ENCODE results near the gene ABHD2. TPM values are rescaled to one million over a fixed set of nuclear protein-coding genes. Genes with fewer than 3 reads are reported as not detected.

Gene ABHD2
- total RNA-seq, 2 donors from 2014 or later: 50.8 to 136 TPM

DNA sequence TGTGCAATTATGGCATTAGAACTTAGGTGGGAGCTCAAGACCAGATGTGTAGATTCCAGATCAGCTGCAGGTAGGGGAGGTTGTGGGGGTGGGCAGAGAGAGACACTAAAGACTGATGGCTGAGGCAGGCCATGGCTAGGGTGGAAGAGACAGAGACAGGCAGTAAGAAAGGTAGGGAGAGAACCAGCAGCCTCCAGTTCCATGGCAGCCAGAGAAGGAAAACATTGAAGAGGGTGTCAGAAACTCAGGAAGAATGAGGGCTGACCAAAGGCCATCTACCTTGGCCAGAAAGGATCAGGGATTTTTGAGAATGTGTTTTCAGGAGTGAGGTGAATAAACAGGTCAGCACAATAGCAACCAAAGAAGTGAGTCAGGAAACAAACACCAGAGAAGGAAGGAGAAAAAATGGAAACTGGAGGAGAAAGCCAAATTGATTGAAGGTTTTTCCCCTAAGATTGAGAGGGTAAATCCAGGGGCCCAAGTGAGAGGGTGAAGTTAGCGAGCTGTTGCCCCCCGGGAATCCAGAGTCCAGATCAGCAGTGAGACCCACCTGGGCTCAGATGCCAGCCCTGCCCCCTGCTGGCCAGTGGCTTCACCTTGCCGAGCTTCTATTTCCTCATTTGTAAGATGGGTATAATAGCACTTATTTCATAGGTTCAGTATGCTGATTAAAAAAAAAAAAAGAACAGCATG is 41.0 kb downstream of the ABHD2 start:
- TF ChIP-seq POLR2A (IDR thresholded peaks at IDR 0.05): no peak
- TF ChIP-seq, protein P1, sequence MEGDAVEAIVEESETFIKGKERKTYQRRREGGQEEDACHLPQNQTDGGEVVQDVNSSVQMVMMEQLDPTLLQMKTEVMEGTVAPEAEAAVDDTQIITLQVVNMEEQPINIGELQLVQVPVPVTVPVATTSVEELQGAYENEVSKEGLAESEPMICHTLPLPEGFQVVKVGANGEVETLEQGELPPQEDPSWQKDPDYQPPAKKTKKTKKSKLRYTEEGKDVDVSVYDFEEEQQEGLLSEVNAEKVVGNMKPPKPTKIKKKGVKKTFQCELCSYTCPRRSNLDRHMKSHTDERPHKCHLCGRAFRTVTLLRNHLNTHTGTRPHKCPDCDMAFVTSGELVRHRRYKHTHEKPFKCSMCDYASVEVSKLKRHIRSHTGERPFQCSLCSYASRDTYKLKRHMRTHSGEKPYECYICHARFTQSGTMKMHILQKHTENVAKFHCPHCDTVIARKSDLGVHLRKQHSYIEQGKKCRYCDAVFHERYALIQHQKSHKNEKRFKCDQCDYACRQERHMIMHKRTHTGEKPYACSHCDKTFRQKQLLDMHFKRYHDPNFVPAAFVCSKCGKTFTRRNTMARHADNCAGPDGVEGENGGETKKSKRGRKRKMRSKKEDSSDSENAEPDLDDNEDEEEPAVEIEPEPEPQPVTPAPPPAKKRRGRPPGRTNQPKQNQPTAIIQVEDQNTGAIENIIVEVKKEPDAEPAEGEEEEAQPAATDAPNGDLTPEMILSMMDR (IDR thresholded peaks at IDR 0.05): peak; percentile 32 to 80 (median 68)
- H3K9me3 ChIP-seq: no peaks in the 10 kb centered on the region
- peak; percentile 19 for ATAC-seq
- no peaks in the 10 kb centered on the region for H3K27me3 ChIP-seq
- DNase-seq: peak in 3 of 4 donors; percentile 56 to 79 (median 63)
- no peak overlapping the region for H3K4me3 ChIP-seq
- WGBS, 2 donors: 44 to 45% methylated on average over 3 of the region's 3 CpGs
- H3K36me3 ChIP-seq (replicated peaks in 1 of 2; ENCODE audit: insufficient read depth in 1 of 2, low read depth in 2 of 2): no peaks in the 10 kb centered on the region
- peaks cover 95% of the 10 kb centered on the region for H3K4me1 ChIP-seq
- intact Hi-C loops (cut with DNase I): no loop called here
- peak overlapping the region; percentile 63 to 93 (median 84) for H3K27ac ChIP-seq

DNA sequence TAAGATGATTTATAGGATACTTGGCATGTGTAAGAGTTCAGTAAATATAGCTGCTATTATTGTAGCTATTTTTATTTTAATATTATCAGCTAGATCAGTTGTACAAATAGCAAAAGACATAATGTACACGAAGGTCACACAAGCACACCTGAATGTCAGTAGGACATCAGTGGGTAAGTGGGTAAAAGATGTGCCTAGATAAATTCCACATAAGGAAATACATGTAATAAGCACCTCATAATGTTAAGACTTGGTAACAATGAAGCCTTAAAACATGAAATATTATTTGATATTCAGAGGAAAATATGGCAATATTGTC is 41.5 kb downstream of the ABHD2 start:
- peaks cover 92% of the 10 kb centered on the region for H3K4me1 ChIP-seq
- intact Hi-C loops (cut with DNase I): no loop called here

DNA sequence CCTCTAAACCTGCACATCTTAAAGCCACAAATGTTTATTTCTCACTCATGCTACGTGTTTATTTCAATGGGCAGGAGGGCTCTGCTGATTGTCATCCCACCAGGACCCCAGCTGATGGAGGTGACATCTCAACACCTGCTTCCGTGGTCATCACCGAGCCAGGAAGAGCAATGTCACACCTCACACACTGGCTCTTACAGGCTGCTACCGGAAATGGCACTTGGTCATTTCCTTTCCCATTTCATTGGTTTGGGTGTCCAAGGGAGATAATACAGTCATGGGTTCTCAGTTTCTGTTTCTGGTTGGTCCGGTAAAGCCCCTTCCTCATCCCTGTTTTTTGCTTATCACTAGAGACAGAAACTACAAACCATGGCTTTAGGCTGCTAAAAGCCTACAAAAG is 41.9 kb downstream of the ABHD2 start:
- peaks cover 88% of the 10 kb centered on the region for H3K4me1 ChIP-seq
- TF ChIP-seq POLR2A (IDR thresholded peaks at IDR 0.05): no peak
- TF ChIP-seq, protein P1 (IDR thresholded peaks at IDR 0.05): no peak
- 83 to 85% methylated on average over 5 of the region's 5 CpGs for WGBS, 2 donors
- DNase-seq (no peak), ATAC-seq (no peak)
- no peaks in the 10 kb centered on the region for H3K36me3 ChIP-seq (replicated peaks in 1 of 2; ENCODE audit: insufficient read depth in 1 of 2, low read depth in 2 of 2)
- H3K27me3 ChIP-seq: no peaks in the 10 kb centered on the region
- H3K9me3 ChIP-seq: no peaks in the 10 kb centered on the region
- intact Hi-C loops (cut with DNase I): no loop called here
- H3K27ac ChIP-seq: peak overlapping the region; percentile 12 to 93 (median 84)
- H3K4me3 ChIP-seq: no peak overlapping the region

More for the DNA sequence above, 41.5 kb downstream of the ABHD2 start:
- TF ChIP-seq, protein P1 (IDR thresholded peaks at IDR 0.05): peak in 1 of 7 experiments; percentile 2
- no peak for TF ChIP-seq POLR2A (IDR thresholded peaks at IDR 0.05)
- H3K27me3 ChIP-seq: no peaks in the 10 kb centered on the region
- H3K27ac ChIP-seq: peak overlapping the region; percentile 12 to 93 (median 84)
- no peak overlapping the region for H3K4me3 ChIP-seq
- no peaks in the 10 kb centered on the region for H3K9me3 ChIP-seq
- DNase-seq (no peak), ATAC-seq (no peak)
- H3K36me3 ChIP-seq (replicated peaks in 1 of 2; ENCODE audit: insufficient read depth in 1 of 2, low read depth in 2 of 2): no peaks in the 10 kb centered on the region
- 5 to 10% methylated on average over 1 of the region's 1 CpG for WGBS, 2 donors

DNA sequence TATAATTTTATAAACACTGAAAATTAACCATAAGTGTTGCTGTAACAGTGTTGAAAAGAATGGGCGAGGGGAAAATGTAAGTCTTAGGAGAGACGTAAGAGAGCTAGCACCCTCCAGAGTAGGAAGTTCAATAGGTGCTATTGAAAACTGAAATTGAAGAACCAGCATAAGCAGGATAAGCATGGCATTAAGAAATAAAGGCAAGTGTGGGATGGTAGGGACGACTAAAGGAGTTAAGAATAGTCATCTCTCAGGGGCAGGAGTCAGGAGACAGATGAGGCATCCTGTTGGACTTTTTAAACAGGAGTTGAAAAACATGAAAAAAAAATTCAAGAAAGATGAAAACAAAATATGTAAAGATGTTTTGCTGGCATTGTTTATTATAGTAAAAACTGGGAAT is 43.5 kb downstream of the ABHD2 start:
- no peak for ATAC-seq
- peaks cover 79% of the 10 kb centered on the region for H3K4me1 ChIP-seq
- no peaks in the 10 kb centered on the region for H3K36me3 ChIP-seq (replicated peaks in 1 of 2; ENCODE audit: insufficient read depth in 1 of 2, low read depth in 2 of 2)
- DNase-seq: no peak
- no peaks in the 10 kb centered on the region for H3K9me3 ChIP-seq
- H3K27me3 ChIP-seq: no peaks in the 10 kb centered on the region
- no peak overlapping the region for H3K4me3 ChIP-seq
- TF ChIP-seq, protein P1 (IDR thresholded peaks at IDR 0.05): no peak
- no peak for TF ChIP-seq POLR2A (IDR thresholded peaks at IDR 0.05)
- 67 to 78% methylated on average over 3 of the region's 3 CpGs for WGBS, 2 donors
- intact Hi-C loops (cut with DNase I): no loop called here
- H3K27ac ChIP-seq: peak overlapping the region in 3 of 4 donors; percentile 75 to 93 (median 93)
